HG03378 (cell line): ENCODE measurements around the gene ZBTB7B.
"Not testable (repeated sequence)": the region's sequence is repeated elsewhere in the genome, so short reads cannot be mapped to it uniquely, and the experiment has no call there.

ENCODE experiments used
- ATAC-seq: cut with Tn5 transposase; IDR thresholded peaks from one replicate; pipeline ENCODE4 v1.9.1; 2021; ENCODE audit warnings: mild to moderate bottlenecking, moderate library complexity; ENCODE audit not compliant: unreplicated experiment

Gene ZBTB7B

GRCh38 chr1:154967331-154967950, 35.2 kb upstream of the ZBTB7B start:
- no peak for ATAC-seq

DNA sequence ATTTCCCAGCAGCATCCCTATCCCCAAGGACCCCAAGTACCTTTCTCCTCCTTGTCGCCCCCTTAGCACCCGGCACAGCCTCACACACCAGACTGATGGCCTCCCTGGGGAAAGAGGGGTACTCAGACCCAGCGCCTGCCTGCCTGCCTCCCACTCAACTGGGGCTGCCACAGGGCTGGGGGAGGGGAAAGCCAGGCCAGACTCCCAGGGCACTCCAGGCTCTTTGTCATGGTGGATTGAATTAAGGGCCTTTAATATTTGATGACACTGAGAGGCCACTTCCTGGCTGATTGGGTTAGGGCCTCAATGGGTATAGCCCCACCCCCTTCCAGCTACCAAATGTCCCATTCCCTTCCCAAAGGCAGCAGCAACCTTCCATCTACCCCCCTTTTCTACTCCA, 33.9 kb upstream of the ZBTB7B start:
- no peak for ATAC-seq

- no peak for ATAC-seq
Observed at GRCh38 chr1:154969246-154969645, 33.4 kb upstream of the ZBTB7B start.

- no peak for ATAC-seq
Observed at GRCh38 chr1:154969860-154970452, 32.6 kb upstream of the ZBTB7B start.

GRCh38 chr1:154970631-154971340, 31.8 kb upstream of the ZBTB7B start, which contains the start of gene SHC1:
TSS of gene SHC1 (minus strand) at chr1:154970747. CDS start at chr1:154970526, 221 bp downstream.
- ATAC-seq = no peak

DNA sequence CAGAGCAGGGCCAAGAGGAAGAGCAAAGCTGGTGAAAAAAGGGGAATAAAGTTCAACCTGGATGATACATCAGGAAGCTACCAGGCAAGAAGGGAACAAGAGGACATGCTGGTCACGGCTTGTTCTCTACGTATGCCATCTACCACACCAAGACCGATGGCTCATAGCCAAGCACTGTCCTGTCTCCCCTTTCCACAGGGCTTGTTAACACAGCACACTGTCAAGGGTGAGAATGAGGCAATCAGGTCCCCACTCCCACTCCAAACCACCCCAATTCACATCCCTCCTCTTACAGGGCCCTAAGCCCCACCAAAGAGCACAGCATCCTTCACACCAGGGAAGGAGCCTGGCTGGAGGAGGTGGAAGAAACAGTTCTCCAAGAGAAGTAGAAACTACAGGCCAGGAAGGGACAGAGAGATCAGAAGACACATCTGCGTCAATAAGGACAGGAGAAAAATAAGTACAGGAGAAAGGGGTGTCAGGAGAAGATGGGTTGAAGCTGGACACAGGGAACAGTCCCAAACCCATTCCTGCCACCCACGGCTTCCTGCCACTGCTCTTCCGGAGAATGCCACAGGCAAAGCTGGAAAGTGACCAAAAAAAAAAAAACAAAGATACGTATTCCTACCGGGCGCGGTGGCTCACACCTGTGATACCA, 31.1 kb upstream of the ZBTB7B start:
- ATAC-seq = no peak

GRCh38 chr1:154972213-154972516, 30.4 kb upstream of the ZBTB7B start:
- ATAC-seq = no peak

- no peak for ATAC-seq
Observed at GRCh38 chr1:154972517-154973343, 29.9 kb upstream of the ZBTB7B start.

DNA sequence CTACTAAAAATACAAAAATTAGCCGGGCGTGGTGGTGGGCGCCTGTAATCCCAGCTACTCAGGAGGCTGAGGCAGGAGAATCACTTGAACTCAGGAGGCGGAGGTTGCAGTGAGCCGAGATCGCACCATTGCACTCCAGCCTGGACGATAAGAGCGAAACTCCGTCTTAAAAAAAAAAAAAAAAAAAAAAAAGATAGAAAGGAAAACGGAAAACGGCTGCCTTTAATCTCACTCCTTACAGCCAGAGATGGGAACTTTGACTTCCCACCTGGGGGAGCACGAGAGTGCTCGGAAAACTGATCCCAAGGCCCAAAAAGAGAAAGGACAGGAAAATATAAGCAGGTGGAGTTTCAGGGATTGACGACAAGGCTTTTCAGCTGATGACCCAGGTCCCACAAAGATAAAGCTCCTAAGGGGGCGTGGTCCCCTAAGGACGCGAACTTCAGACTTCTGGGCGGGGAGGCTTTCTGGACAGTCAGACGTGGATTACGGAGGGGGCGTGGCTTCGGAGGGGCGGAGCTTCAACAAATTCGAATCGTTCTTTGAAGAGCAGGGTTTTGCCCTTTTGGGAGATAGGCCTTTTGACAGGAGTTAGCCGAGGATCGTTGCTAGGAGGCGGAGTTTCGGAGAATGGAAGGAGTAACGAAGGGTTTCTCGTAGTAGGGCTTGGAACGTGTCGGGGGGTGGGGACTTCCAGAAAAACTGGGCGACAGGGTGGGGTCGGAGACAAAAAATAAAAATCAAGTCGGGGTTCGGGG, 29.1 kb upstream of the ZBTB7B start:
- no peak for ATAC-seq

DNA sequence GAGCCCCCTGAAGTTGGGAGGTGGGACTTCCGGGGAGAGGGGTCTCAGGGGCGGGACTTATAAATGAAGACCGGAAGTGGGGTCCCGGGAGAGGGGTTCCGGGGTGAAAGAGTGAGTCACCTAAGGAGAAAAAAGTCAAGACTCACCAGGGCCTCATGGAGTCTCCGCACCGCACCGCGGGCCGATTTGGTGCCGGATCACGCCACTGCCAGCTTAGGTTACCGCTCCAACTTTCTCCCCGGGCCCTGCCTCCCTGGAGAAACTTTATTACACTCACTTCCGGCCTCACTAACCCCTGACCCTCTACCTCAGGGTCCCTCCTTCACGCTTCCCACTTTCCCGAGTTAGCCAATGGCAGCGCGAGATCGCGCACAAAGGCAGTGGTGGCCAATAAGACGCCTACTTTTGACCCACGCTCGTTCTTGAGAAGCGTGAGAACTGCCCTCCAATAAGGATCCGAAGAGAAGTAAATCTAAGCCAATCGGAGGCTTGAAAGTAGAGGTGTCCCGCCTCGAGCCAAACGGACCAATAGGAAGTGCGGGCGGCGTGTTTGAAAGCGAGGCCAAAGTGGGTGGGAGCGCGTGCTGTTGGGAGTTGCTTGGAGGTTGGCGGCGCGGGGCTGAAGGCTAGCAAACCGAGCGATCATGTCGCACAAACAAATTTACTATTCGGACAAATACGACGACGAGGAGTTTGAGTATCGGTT, 28.3 kb upstream of the ZBTB7B start, which contains the start of gene CKS1B:
TSS of gene CKS1B (plus strand) at position 580 of the 706 bp plus-strand sequence. CDS start at position 645, 65 bp downstream.
- peak; percentile 83 for ATAC-seq

- peak; percentile 46 for ATAC-seq
Observed at GRCh38 chr1:154974808-154975408, 27.7 kb upstream of the ZBTB7B start.

DNA sequence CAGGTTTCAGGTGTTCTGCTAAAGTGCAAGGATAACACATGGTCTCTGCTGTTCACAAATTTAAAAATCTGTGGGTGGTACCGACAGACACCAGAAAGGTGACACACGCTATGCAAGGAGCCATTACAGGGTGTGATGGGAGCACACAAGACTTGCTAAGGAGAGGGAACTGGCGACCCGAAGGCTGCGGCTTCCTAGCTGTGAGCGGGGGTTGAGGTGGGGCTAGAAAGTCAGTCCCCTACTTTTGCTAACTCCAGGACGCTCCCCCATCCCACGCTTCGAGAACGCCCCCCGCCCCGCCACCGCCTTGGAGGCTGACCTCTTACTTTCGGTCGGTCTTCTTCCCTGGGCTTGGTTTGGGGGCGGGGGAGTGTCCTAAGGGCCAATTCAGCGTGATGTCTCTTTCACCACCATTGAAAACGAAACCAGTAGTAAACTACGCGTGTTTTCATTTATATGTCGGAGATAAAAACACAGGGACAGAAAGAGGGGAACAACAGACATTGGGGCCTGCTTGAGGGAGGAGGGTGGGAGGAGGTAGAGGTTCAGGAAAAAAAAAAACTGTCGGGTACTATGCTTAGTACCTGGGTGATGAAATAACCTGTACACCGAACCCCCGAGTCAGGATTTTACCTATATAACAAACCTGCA, 27.1 kb upstream of the ZBTB7B start:
- no peak for ATAC-seq

DNA sequence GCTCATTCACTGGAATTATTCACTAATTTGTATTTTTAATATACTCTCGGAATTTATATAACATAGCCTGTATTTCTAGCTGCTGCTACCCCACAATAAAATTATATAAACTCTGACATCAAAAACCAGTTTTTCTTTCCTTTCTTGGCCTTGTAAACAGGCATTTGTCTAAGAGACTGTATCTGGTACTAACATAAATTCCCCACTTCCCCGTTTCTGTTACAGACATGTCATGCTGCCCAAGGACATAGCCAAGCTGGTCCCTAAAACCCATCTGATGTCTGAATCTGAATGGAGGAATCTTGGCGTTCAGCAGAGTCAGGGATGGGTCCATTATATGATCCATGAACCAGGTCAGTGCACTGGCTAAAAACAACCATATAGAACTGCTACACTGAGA, 24.8 kb upstream of the ZBTB7B start:
- ATAC-seq = not testable (repeated sequence)

DNA sequence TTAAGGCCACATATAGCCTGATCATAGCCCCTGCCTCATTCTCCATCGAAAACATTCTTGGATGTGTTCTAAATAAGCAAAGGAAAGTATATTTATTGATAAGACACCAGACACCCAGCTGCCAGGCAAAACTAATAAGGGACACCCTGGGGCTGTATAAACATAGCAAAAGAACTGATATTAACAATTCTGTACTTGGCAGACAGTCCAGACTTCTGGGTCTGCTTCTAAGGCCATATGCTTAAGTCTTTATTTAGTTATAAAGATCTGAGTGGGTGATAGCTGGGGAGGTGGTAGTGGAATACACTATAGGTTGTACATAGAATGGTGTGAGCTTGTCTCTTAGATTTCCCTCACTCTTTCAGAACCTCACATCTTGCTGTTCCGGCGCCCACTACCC, 24.2 kb upstream of the ZBTB7B start:
- ATAC-seq = no peak

- no peak for ATAC-seq
Observed at GRCh38 chr1:154982341-154982740, 20.3 kb upstream of the ZBTB7B start.

- peak; percentile 95 for ATAC-seq
Observed at GRCh38 chr1:154982897-154983648, 19.5 kb upstream of the ZBTB7B start, which contains the start of gene FLAD1. TSS of gene FLAD1 (plus strand) at chr1:154983344. CDS start at chr1:154983695, 351 bp downstream.

DNA sequence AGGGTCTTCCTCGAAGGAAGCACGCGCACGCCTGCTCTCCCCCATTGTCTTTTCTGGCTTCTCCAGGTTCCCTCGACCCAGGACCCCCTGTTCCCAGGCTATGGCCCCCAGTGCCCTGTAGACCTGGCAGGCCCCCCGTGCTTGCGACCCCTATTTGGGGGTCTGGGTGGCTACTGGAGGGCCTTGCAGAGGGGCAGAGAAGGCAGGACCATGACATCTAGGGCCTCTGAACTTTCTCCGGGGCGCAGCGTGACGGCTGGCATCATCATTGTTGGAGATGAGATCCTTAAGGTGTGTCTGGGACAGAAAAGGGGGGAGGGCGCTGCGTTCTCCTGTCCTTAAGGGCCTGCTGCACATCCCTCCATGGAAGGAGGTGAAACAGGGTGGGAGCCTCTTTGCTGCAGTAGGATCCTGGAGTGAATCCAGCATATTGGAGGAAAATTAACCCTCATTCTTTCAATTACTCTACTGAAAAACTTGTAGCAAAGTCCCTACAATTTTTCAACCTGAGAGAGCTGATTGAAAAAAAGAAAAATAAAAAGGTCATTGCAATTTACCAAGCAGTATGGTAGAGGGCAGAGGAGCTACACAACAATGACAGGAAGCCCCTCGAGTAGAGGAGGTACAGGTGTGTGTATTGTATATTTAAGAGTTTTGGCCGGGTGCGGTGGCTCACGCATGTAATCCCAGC, 18.7 kb upstream of the ZBTB7B start:
- no peak for ATAC-seq
